ENCODE measurements around the gene SFSWAP. TPM values are rescaled to one million over a fixed set of nuclear protein-coding genes. Genes with fewer than 3 reads are reported as not detected.

The SFSWAP gene
- total and polyA plus RNA-seq, 2 of the 8 experiments (the other 6 are each of a cell fraction or from before 2014, with no cell fraction given) = 36.5 to 49.5 TPM

GRCh38 chr12:131693149-131693548, 17.7 kb upstream of the SFSWAP start (continued):
- TF ChIP-seq CTBP2 (IDR thresholded peaks at IDR 0.05; ENCODE audit: borderline replicate concordance, insufficient read depth, insufficient read length, low read length) = no peak
- TF ChIP-seq PHF8 (conservative IDR thresholded peaks at IDR 0.05; ENCODE audit: low read depth, low read length) = no peak
- no peak for TF ChIP-seq CEBPB (IDR thresholded peaks at IDR 0.05; ENCODE audit: low read depth, low read length)
